ENCODE measurements around the gene C9orf72. TPM values are rescaled to one million over a fixed set of nuclear protein-coding genes. Genes with fewer than 3 reads are reported as not detected.

Gene C9orf72
- total RNA-seq, 1 donor from 2014 or later = 4.8 TPM

DNA sequence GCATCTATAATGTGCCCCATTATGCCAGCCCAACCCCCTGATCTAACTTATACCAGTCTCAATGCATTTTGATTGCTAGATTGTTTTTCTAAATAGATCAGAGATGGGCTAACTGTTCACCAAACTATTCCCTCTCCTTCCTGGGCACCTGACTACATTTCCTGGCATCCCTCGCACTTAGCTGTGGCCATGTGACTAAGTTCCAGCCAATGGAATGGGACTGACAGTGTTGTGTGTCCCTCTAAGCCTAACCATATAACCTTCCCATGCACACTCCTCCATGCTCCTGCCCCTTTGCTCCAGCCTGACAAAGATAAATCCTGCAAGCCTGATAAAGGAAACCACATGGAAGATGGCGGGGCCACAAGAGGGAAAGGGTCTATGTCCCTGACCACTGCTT lies 61.5 kb downstream of the C9orf72 start:
- Histone ChIP-seq H2AFZ (ENCODE audit: low read depth, low read length) (no peak overlapping the region), H3K9me3 (ENCODE audit: insufficient read depth, low read depth, low read length) (no peaks in the 10 kb centered on the region), H3K4me3 (ENCODE audit: insufficient read depth, low read depth, low read length) (no peak overlapping the region), H3K4me1 (ENCODE audit: insufficient read depth, low read length) (no peaks in the 10 kb centered on the region), H3K79me2 (ENCODE audit: insufficient read depth, low read length) (no peaks in the 10 kb centered on the region), H3K36me3 (ENCODE audit: insufficient read depth, low read length) (no peaks in the 10 kb centered on the region), H4K20me1 (ENCODE audit: insufficient read depth, low read length) (no peaks in the 10 kb centered on the region), H3K9ac (ENCODE audit: low read length) (no peak overlapping the region), H3K4me2 (ENCODE audit: low read length) (no peak overlapping the region), H3K27ac (ENCODE audit: low read depth, low read length) (no peak overlapping the region), H3K27me3 (ENCODE audit: insufficient read depth, low read length) (no peaks in the 10 kb centered on the region)
- DNase-seq (ENCODE audit: low read depth) = no peak
- Mint-ChIP-seq H3K4me3 (ENCODE audit: unreplicated experiment) (no peak overlapping the region), H3K27ac (ENCODE audit: unreplicated experiment) (no peak overlapping the region), H3K27me3 (ENCODE audit: low read depth, unreplicated experiment) (no peaks in the 10 kb centered on the region), H3K4me1 (ENCODE audit: low read depth, unreplicated experiment) (no peaks in the 10 kb centered on the region), H3K9me3 (ENCODE audit: unreplicated experiment) (no peaks in the 10 kb centered on the region), H3K36me3 (ENCODE audit: low read depth, unreplicated experiment) (no peaks in the 10 kb centered on the region)
- TF ChIP-seq EZH2 (IDR thresholded peaks at IDR 0.05; ENCODE audit: insufficient read depth, low read length) = no peak
- TF ChIP-seq, protein P1, sequence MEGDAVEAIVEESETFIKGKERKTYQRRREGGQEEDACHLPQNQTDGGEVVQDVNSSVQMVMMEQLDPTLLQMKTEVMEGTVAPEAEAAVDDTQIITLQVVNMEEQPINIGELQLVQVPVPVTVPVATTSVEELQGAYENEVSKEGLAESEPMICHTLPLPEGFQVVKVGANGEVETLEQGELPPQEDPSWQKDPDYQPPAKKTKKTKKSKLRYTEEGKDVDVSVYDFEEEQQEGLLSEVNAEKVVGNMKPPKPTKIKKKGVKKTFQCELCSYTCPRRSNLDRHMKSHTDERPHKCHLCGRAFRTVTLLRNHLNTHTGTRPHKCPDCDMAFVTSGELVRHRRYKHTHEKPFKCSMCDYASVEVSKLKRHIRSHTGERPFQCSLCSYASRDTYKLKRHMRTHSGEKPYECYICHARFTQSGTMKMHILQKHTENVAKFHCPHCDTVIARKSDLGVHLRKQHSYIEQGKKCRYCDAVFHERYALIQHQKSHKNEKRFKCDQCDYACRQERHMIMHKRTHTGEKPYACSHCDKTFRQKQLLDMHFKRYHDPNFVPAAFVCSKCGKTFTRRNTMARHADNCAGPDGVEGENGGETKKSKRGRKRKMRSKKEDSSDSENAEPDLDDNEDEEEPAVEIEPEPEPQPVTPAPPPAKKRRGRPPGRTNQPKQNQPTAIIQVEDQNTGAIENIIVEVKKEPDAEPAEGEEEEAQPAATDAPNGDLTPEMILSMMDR (IDR thresholded peaks at IDR 0.05; ENCODE audit: insufficient read depth, low read depth, low read length) = no peak
- FAIRE-seq = no peak

DNA sequence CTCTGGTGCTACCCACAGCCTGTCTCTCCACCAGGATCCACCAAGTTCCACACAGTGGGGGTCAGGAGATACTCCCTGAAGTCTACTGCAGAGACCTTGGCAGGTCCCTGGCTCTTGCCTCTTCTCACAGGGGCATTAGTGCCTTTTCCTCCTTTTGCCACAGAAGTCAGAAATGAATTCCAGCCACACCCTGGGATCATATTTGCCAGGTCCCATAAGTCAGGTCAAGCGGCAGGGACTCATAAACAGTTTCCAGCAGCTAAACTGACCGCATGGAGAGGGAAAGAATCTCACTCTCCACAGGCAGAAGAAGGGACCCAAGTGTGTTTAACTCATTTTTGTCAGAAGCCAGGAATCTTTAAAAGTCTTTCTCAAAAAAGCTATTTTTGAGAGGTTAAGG lies 62.5 kb downstream of the C9orf72 start:
- no peak for DNase-seq (ENCODE audit: low read depth)
- Mint-ChIP-seq H3K4me1 (ENCODE audit: low read depth, unreplicated experiment) (peaks cover 3% of the 10 kb centered on the region), H3K27ac (ENCODE audit: unreplicated experiment) (no peak overlapping the region), H3K4me3 (ENCODE audit: unreplicated experiment) (no peak overlapping the region), H3K36me3 (ENCODE audit: low read depth, unreplicated experiment) (no peaks in the 10 kb centered on the region), H3K27me3 (ENCODE audit: low read depth, unreplicated experiment) (no peaks in the 10 kb centered on the region), H3K9me3 (ENCODE audit: unreplicated experiment) (no peaks in the 10 kb centered on the region)
- H3K36me3 ChIP-seq (ENCODE audit: insufficient read depth, low read length) = no peaks in the 10 kb centered on the region
- no peak for FAIRE-seq
- no peak overlapping the region for H2AFZ ChIP-seq (ENCODE audit: low read depth, low read length)
- H3K27ac ChIP-seq (ENCODE audit: low read depth, low read length) = no peak overlapping the region
- H3K4me2 ChIP-seq (ENCODE audit: low read length) = no peak overlapping the region
- H3K4me1 ChIP-seq (ENCODE audit: insufficient read depth, low read length) = peaks cover 2% of the 10 kb centered on the region
- TF ChIP-seq EZH2 (IDR thresholded peaks at IDR 0.05; ENCODE audit: insufficient read depth, low read length) = no peak
- TF ChIP-seq, protein P1 (IDR thresholded peaks at IDR 0.05; ENCODE audit: insufficient read depth, low read depth, low read length) = no peak
- H3K79me2 ChIP-seq (ENCODE audit: insufficient read depth, low read length) = no peaks in the 10 kb centered on the region
- no peaks in the 10 kb centered on the region for H4K20me1 ChIP-seq (ENCODE audit: insufficient read depth, low read length)
- no peaks in the 10 kb centered on the region for H3K9me3 ChIP-seq (ENCODE audit: insufficient read depth, low read depth, low read length)
- no peak overlapping the region for H3K9ac ChIP-seq (ENCODE audit: low read length)
- no peak overlapping the region for H3K4me3 ChIP-seq (ENCODE audit: insufficient read depth, low read depth, low read length)
- no peaks in the 10 kb centered on the region for H3K27me3 ChIP-seq (ENCODE audit: insufficient read depth, low read length)

DNA sequence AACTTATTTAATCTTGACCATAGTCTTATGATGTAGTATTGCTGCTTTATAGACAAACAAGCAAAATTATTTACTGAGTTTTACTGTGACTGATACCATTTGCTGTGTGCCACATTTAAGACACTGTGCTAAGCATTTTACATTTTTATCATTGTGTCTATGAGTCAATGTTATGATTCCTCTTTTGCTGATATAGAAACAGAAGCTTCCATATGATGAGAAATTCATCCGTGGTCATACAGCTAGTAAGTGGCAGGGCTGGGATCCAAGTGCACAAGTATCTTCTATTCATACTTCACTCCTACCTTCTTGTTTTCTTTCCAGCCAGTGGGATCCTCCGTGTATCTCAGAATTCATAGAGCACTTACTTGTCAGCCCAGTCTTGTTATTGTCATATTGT lies 66.3 kb downstream of the C9orf72 start:
- peaks cover 4% of the 10 kb centered on the region for H3K9me3 Mint-ChIP-seq (ENCODE audit: unreplicated experiment)
- Histone ChIP-seq H3K4me1 (ENCODE audit: insufficient read depth, low read length) (peaks cover 6% of the 10 kb centered on the region), H3K4me2 (ENCODE audit: low read length) (no peak overlapping the region), H3K27ac (ENCODE audit: low read depth, low read length) (no peak overlapping the region), H3K4me3 (ENCODE audit: insufficient read depth, low read depth, low read length) (no peak overlapping the region), H3K36me3 (ENCODE audit: insufficient read depth, low read length) (no peaks in the 10 kb centered on the region), H2AFZ (ENCODE audit: low read depth, low read length) (no peak overlapping the region), H3K9ac (ENCODE audit: low read length) (no peak overlapping the region), H4K20me1 (ENCODE audit: insufficient read depth, low read length) (no peaks in the 10 kb centered on the region), H3K79me2 (ENCODE audit: insufficient read depth, low read length) (no peaks in the 10 kb centered on the region), H3K27me3 (ENCODE audit: insufficient read depth, low read length) (no peaks in the 10 kb centered on the region), H3K9me3 (ENCODE audit: insufficient read depth, low read depth, low read length) (no peaks in the 10 kb centered on the region)
- no peak overlapping the region for H3K4me3 Mint-ChIP-seq (ENCODE audit: unreplicated experiment)
- H3K27me3 Mint-ChIP-seq (ENCODE audit: low read depth, unreplicated experiment) = no peaks in the 10 kb centered on the region
- peaks cover 5% of the 10 kb centered on the region for H3K4me1 Mint-ChIP-seq (ENCODE audit: low read depth, unreplicated experiment)
- no peak overlapping the region for H3K27ac Mint-ChIP-seq (ENCODE audit: unreplicated experiment)
- peaks cover 4% of the 10 kb centered on the region for H3K36me3 Mint-ChIP-seq (ENCODE audit: low read depth, unreplicated experiment)
- DNase-seq (ENCODE audit: low read depth) (no peak), FAIRE-seq (no peak)
- TF ChIP-seq, protein P1 (IDR thresholded peaks at IDR 0.05; ENCODE audit: insufficient read depth, low read depth, low read length) = no peak
- TF ChIP-seq EZH2 (IDR thresholded peaks at IDR 0.05; ENCODE audit: insufficient read depth, low read length) = no peak
